ENCODE measurements around the gene LBH. TPM values are rescaled to one million over a fixed set of nuclear protein-coding genes. Genes with fewer than 3 reads are reported as not detected.

LBH gene
- total RNA-seq: 41.2 TPM

DNA sequence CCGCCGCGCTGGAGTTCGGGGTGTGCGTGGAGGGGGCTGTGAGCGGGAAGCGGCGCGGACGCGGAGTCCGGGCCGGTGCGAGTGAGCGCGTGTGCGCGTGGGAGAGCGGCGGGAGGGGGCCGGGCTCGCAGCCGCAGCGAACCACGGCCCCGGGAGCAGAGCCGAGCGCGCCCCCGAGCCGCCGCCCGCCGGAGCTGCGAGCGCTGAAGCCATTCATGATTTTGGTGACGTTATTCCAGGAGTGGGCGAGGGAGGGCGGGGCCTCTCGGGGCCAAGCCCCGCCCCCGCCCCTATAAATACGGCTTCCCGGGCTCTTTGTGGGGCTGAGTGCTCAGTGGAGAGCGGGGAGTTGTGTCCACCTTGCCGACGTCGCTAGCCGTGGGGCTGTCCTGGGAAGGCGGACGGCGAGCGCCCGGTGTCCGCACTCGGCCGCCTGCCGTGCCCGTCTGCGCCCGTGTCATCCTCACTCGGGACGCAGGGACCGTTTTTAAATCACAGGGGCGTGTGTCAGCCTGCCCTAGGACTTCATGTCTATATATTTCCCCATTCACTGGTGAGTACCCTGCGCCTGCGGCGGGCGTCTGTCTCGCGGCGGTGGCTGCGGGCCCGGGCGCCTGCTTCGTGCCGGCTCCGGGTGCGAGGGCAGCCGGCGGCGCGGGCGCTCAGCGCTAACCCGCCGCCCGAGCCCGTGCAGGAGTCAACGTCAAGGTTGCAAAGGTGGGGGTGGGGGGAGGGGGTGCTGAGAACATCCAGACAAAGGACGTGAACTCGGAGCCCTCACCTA, at the start of gene LBH:
LBH (plus strand) TSS at position 323 of the 784 bp plus-strand sequence; CDS start at position 528, 205 bp downstream.
- H3K27ac ChIP-seq (ENCODE audit: low read depth, low read length): peak within 1 kb of the TSS; percentile 75
- peak within 1 kb of the TSS; percentile 66 to 80 (median 77) for H3K9ac ChIP-seq (ENCODE audit: low read depth in 1 of 3, low read length in 3 of 3)
- H3K27me3 ChIP-seq (ENCODE audit: control insufficient read depth in 3 of 3, insufficient read depth in 3 of 3, low read length in 3 of 3): peaks cover 0 to 42% (median 23%) of the 10 kb centered on the region in 3 donors
- no peaks in the 10 kb centered on the region for H3K9me3 ChIP-seq (ENCODE audit: control insufficient read depth in 3 of 3, low read length in 3 of 3)
- peaks cover 0 to 6% (median 4%) of the 10 kb centered on the region in 3 donors for H3K36me3 ChIP-seq (ENCODE audit: control insufficient read depth in 3 of 3, insufficient read depth in 3 of 3, low read length in 3 of 3)
- H3K4me1 ChIP-seq (ENCODE audit: control insufficient read depth in 3 of 3, insufficient read depth in 3 of 3, low read length in 3 of 3): peaks cover 20 to 26% (median 22%) of the 10 kb centered on the region in 3 donors
- H3K4me3 ChIP-seq (ENCODE audit: low read length in 3 of 3): peak within 1 kb of the TSS; percentile 74 to 78 (median 75)

DNA sequence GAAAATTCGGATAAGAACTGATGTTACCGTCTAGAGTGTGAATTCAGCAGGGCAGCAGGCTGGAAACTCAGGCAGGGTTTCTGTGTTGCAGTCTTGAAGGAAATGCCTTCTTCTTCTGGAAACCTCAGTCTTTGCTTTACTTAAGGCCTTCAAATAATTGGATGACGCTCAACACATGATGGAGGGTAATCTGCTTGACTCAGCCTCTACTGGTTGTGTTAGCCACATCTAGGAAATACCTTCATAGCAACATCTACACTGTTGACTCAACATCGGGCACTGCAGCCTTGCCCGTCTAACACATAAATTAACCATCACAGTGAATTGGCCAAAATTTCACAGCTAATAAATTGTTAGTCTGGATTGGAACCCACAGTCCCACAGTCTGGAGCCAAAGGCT, 47.3 kb upstream of the LBH start:
- Histone ChIP-seq H3K9ac (ENCODE audit: low read depth in 1 of 3, low read length in 3 of 3) (no peak overlapping the region), H3K36me3 (ENCODE audit: control insufficient read depth in 3 of 3, insufficient read depth in 3 of 3, low read length in 3 of 3) (no peaks in the 10 kb centered on the region), H3K9me3 (ENCODE audit: control insufficient read depth in 3 of 3, low read length in 3 of 3) (no peaks in the 10 kb centered on the region), H3K27ac (ENCODE audit: low read depth, low read length) (no peak overlapping the region), H3K27me3 (ENCODE audit: control insufficient read depth in 3 of 3, insufficient read depth in 3 of 3, low read length in 3 of 3) (peaks cover 0 to 2% (median 0%) of the 10 kb centered on the region in 3 donors), H3K4me3 (ENCODE audit: low read length in 3 of 3) (no peak overlapping the region), H3K4me1 (ENCODE audit: control insufficient read depth in 3 of 3, insufficient read depth in 3 of 3, low read length in 3 of 3) (peaks cover 1 to 11% (median 7%) of the 10 kb centered on the region in 3 donors)

DNA sequence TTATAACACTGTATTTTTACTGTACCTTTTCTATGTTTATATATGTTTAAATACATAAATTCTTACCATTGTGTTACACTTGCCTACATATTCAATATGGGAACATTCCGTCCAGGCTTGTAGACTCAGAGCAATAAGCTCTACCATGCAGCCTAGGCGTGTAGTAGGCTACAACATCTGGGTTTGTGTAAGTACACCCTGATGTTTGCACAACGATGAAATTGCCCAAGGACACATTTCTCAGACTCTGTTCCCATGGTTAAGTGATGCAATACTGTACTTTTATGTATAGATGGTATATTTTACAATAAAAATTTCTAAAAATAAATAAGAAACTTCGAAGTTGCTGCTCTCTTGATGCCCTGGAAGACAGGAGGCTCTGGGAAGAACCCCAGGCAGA, 46.2 kb upstream of the LBH start:
- Histone ChIP-seq H3K27ac (ENCODE audit: low read depth, low read length) (no peak overlapping the region), H3K4me3 (ENCODE audit: low read length in 3 of 3) (no peak overlapping the region), H3K4me1 (ENCODE audit: control insufficient read depth in 3 of 3, insufficient read depth in 3 of 3, low read length in 3 of 3) (peaks cover 0 to 2% (median 0%) of the 10 kb centered on the region in 3 donors), H3K9ac (ENCODE audit: low read depth in 1 of 3, low read length in 3 of 3) (no peak overlapping the region), H3K9me3 (ENCODE audit: control insufficient read depth in 3 of 3, low read length in 3 of 3) (no peaks in the 10 kb centered on the region), H3K36me3 (ENCODE audit: control insufficient read depth in 3 of 3, insufficient read depth in 3 of 3, low read length in 3 of 3) (no peaks in the 10 kb centered on the region), H3K27me3 (ENCODE audit: control insufficient read depth in 3 of 3, insufficient read depth in 3 of 3, low read length in 3 of 3) (peaks cover 0 to 2% (median 0%) of the 10 kb centered on the region in 3 donors)

DNA sequence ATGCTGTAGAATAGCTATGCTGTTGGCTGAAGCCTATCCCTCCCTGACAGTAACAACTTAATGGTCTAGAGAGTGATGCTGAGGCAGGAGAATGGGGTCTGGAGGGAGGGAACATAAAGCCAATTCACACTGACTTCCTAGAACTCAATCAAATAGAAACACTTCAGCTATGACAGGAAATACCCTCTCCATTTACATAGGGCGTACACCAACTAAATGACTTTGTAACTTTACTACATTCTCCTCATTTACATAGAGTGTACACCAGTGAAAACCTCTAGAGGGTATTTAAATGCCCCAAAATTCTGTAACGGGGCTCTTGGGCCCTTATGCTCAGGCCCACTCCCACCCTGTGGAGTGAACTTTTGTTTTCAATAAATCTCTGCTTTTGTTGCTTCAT, 43.0 kb upstream of the LBH start:
- H3K4me1 ChIP-seq (ENCODE audit: control insufficient read depth in 3 of 3, insufficient read depth in 3 of 3, low read length in 3 of 3): no peaks in the 10 kb centered on the region
- H3K36me3 ChIP-seq (ENCODE audit: control insufficient read depth in 3 of 3, insufficient read depth in 3 of 3, low read length in 3 of 3): no peaks in the 10 kb centered on the region
- no peak overlapping the region for H3K9ac ChIP-seq (ENCODE audit: low read depth in 1 of 3, low read length in 3 of 3)
- peaks cover 0 to 2% (median 2%) of the 10 kb centered on the region in 3 donors for H3K27me3 ChIP-seq (ENCODE audit: control insufficient read depth in 3 of 3, insufficient read depth in 3 of 3, low read length in 3 of 3)
- no peak overlapping the region for H3K4me3 ChIP-seq (ENCODE audit: low read length in 3 of 3)
- H3K9me3 ChIP-seq (ENCODE audit: control insufficient read depth in 3 of 3, low read length in 3 of 3): no peaks in the 10 kb centered on the region
- no peak overlapping the region for H3K27ac ChIP-seq (ENCODE audit: low read depth, low read length)

DNA sequence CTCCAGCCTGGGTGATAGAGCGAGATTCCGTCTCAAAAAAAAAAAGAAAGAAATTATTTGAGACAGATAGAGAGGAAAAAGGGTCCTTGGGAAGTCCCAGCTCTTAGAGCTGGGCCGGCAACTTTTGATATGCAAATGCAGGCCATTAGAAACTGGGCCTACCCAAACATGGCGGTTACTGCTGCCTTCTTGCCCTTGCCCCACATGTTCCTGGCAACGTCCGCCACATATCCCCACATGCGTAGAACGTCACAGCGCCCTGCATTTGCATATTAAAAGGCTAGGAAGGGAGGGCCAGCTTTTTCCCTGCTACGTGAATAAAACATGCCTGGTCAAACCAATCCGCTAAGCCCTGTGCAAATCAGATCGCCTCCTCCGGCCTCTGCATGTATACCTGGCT, 40.7 kb upstream of the LBH start:
- Histone ChIP-seq H3K27me3 (ENCODE audit: control insufficient read depth in 3 of 3, insufficient read depth in 3 of 3, low read length in 3 of 3) (peaks cover 0 to 4% (median 0%) of the 10 kb centered on the region in 3 donors), H3K27ac (ENCODE audit: low read depth, low read length) (no peak overlapping the region), H3K36me3 (ENCODE audit: control insufficient read depth in 3 of 3, insufficient read depth in 3 of 3, low read length in 3 of 3) (no peaks in the 10 kb centered on the region), H3K9me3 (ENCODE audit: control insufficient read depth in 3 of 3, low read length in 3 of 3) (no peaks in the 10 kb centered on the region), H3K9ac (ENCODE audit: low read depth in 1 of 3, low read length in 3 of 3) (no peak overlapping the region), H3K4me3 (ENCODE audit: low read length in 3 of 3) (no peak overlapping the region), H3K4me1 (ENCODE audit: control insufficient read depth in 3 of 3, insufficient read depth in 3 of 3, low read length in 3 of 3) (no peaks in the 10 kb centered on the region)

DNA sequence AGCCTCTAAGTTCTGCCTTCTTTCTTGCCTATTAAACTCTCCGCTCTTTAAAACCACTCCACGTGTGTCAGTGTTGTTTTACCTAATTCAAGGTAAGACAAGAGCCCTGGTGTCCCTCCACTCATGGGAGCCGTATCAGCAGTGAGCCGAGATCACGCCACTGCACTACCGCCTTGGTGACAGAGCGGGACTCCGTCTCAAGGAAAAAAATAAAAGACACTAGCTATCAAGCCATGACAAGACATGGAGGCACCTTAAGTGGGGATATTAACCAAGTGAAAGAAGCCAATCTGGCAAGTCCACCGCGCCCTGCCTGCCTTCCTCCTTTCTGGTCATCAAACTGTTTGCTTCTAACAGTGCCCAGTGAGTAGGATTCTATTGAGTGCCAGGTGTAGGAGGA, 40.2 kb upstream of the LBH start:
- H3K27me3 ChIP-seq (ENCODE audit: control insufficient read depth in 3 of 3, insufficient read depth in 3 of 3, low read length in 3 of 3): peaks cover 0 to 4% (median 0%) of the 10 kb centered on the region in 3 donors
- H3K4me3 ChIP-seq (ENCODE audit: low read length in 3 of 3): no peak overlapping the region
- H3K9me3 ChIP-seq (ENCODE audit: control insufficient read depth in 3 of 3, low read length in 3 of 3): no peaks in the 10 kb centered on the region
- H3K27ac ChIP-seq (ENCODE audit: low read depth, low read length): no peak overlapping the region
- no peaks in the 10 kb centered on the region for H3K4me1 ChIP-seq (ENCODE audit: control insufficient read depth in 3 of 3, insufficient read depth in 3 of 3, low read length in 3 of 3)
- no peaks in the 10 kb centered on the region for H3K36me3 ChIP-seq (ENCODE audit: control insufficient read depth in 3 of 3, insufficient read depth in 3 of 3, low read length in 3 of 3)
- H3K9ac ChIP-seq (ENCODE audit: low read depth in 1 of 3, low read length in 3 of 3): no peak overlapping the region

DNA sequence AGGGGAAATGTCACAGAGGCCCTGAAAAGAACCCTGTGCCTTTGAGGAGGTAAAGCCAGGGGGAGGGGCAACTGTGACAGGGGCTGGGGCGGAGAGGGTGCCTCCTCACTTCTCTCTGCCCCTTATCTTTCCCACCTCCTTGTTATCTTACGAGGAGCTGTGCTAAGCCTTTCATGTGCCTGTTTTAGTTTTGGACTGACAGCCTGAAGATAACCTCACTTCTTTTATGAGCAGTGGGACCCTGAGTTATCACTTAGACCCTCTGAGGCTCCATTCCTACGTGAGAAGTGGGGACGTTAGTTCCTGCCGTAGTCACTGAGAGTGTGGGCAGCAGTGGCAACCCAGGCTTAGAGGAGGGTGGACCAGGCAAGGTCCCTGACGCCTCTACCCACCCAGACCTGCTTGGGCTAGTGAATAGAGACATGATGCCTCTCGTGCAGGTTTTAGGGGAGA, 39.5 kb upstream of the LBH start:
- no peak overlapping the region for H3K27ac ChIP-seq (ENCODE audit: low read depth, low read length)
- H3K9ac ChIP-seq (ENCODE audit: low read depth in 1 of 3, low read length in 3 of 3): no peak overlapping the region
- no peaks in the 10 kb centered on the region for H3K9me3 ChIP-seq (ENCODE audit: control insufficient read depth in 3 of 3, low read length in 3 of 3)
- H3K4me3 ChIP-seq (ENCODE audit: low read length in 3 of 3): no peak overlapping the region
- H3K36me3 ChIP-seq (ENCODE audit: control insufficient read depth in 3 of 3, insufficient read depth in 3 of 3, low read length in 3 of 3): no peaks in the 10 kb centered on the region
- peaks cover 0 to 4% (median 0%) of the 10 kb centered on the region in 3 donors for H3K27me3 ChIP-seq (ENCODE audit: control insufficient read depth in 3 of 3, insufficient read depth in 3 of 3, low read length in 3 of 3)
- no peaks in the 10 kb centered on the region for H3K4me1 ChIP-seq (ENCODE audit: control insufficient read depth in 3 of 3, insufficient read depth in 3 of 3, low read length in 3 of 3)

DNA sequence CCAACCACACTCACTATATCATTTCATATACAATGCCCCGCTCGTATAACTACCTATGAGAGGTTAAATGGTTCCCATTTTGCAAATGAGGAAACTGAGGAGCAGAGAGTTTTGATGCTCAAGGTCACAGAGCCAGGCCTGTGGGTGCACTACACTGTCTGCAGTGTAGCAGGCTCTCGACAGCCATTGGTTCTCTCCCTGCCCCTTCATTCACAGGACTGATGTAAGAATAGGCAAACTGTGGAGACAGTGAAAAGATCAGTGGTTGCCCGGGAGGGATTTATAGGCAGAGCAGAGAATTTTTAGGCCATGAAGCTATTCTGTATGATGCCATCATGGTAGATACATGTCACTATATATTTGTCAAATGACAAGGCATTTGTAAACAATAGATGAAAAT, 39.0 kb upstream of the LBH start:
- H3K36me3 ChIP-seq (ENCODE audit: control insufficient read depth in 3 of 3, insufficient read depth in 3 of 3, low read length in 3 of 3): no peaks in the 10 kb centered on the region
- H3K9me3 ChIP-seq (ENCODE audit: control insufficient read depth in 3 of 3, low read length in 3 of 3): no peaks in the 10 kb centered on the region
- H3K9ac ChIP-seq (ENCODE audit: low read depth in 1 of 3, low read length in 3 of 3): no peak overlapping the region
- peaks cover 0 to 4% (median 0%) of the 10 kb centered on the region in 3 donors for H3K27me3 ChIP-seq (ENCODE audit: control insufficient read depth in 3 of 3, insufficient read depth in 3 of 3, low read length in 3 of 3)
- H3K4me1 ChIP-seq (ENCODE audit: control insufficient read depth in 3 of 3, insufficient read depth in 3 of 3, low read length in 3 of 3): no peaks in the 10 kb centered on the region
- H3K4me3 ChIP-seq (ENCODE audit: low read length in 3 of 3): no peak overlapping the region
- no peak overlapping the region for H3K27ac ChIP-seq (ENCODE audit: low read depth, low read length)

DNA sequence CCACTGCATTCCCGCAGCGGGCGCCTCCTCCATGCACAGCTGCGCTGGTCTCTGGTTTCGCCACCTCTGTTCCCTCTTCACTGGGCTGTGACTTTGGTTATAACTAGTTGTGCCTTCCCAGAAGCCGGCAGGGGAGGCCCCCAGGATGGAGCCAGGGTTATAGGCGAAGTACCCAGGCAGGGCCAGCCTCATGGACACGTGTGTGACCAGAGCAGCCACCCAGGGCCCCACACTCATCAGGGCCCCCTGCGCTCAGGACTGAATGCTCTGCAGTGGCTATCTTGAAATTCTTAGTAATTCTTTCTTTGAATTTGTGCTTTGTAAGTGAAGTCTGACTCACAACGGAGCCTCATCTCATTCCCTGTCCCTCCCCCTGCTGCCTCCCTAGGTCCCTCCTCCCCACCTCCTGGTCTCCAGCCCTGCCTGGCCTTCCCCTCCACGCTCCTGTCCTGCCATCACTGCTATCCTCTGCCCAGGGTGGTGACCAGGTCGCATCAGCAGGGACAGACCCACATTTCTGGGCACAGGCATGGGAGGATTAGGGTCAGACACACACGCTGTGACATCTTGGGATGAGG, 38.1 kb upstream of the LBH start:
- Histone ChIP-seq H3K9ac (ENCODE audit: low read depth in 1 of 3, low read length in 3 of 3) (no peak overlapping the region), H3K4me3 (ENCODE audit: low read length in 3 of 3) (no peak overlapping the region), H3K27ac (ENCODE audit: low read depth, low read length) (no peak overlapping the region), H3K36me3 (ENCODE audit: control insufficient read depth in 3 of 3, insufficient read depth in 3 of 3, low read length in 3 of 3) (no peaks in the 10 kb centered on the region), H3K27me3 (ENCODE audit: control insufficient read depth in 3 of 3, insufficient read depth in 3 of 3, low read length in 3 of 3) (peaks cover 0 to 4% (median 0%) of the 10 kb centered on the region in 3 donors), H3K4me1 (ENCODE audit: control insufficient read depth in 3 of 3, insufficient read depth in 3 of 3, low read length in 3 of 3) (no peaks in the 10 kb centered on the region), H3K9me3 (ENCODE audit: control insufficient read depth in 3 of 3, low read length in 3 of 3) (no peaks in the 10 kb centered on the region)

DNA sequence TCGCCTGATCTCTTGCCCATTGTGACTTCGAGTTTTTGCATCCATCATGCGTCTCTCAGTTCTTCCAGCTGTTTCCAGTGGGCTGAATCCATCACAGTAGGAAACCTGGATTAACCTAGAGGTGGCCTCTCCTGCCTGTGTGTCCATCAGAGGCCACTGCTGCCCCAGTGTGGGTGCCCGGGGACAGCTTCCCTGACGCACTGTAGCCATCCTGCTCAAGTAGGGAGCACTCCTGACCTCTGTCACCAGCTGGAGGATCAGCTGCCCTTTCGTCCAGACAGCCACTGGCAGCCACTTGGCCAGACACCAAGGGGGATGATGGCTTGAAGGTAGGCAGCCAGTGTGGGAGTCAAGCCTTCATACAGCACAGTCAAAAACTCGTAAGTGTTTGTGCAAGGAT, 36.9 kb upstream of the LBH start:
- Histone ChIP-seq H3K9me3 (ENCODE audit: control insufficient read depth in 3 of 3, low read length in 3 of 3) (no peaks in the 10 kb centered on the region), H3K27me3 (ENCODE audit: control insufficient read depth in 3 of 3, insufficient read depth in 3 of 3, low read length in 3 of 3) (peaks cover 0 to 4% (median 0%) of the 10 kb centered on the region in 3 donors), H3K27ac (ENCODE audit: low read depth, low read length) (no peak overlapping the region), H3K4me1 (ENCODE audit: control insufficient read depth in 3 of 3, insufficient read depth in 3 of 3, low read length in 3 of 3) (no peaks in the 10 kb centered on the region), H3K36me3 (ENCODE audit: control insufficient read depth in 3 of 3, insufficient read depth in 3 of 3, low read length in 3 of 3) (no peaks in the 10 kb centered on the region), H3K4me3 (ENCODE audit: low read length in 3 of 3) (no peak overlapping the region), H3K9ac (ENCODE audit: low read depth in 1 of 3, low read length in 3 of 3) (no peak overlapping the region)

Data from skeletal muscle tissue (tissue), 4 donors.